Transverse colon (tissue), 4 donors: ENCODE results near the gene PGK2. TPM values are rescaled to one million over a fixed set of nuclear protein-coding genes. Genes with fewer than 3 reads are reported as not detected.

ENCODE experiments used
- DNase-seq: peaks from one replicate; pipeline ENCODE4 v3.0.0-alpha.2; 2019
- H3K27ac ChIP-seq, 4 donors: fragments of 200-600 bp; sonication (generic); 2 replicates each; pipeline ENCODE4 v1.5.1; 2016 to 2018; ENCODE audit warnings: inconsistent platforms in 4 of 4
- H3K27me3 ChIP-seq: fragments of 200-600 bp; sonication (generic); 2 replicates; pipeline ENCODE4 v1.5.1; 2017; ENCODE audit warnings: inconsistent platforms
- H3K36me3 ChIP-seq, 4 donors: fragments of 200-600 bp; sonication (generic); 2 replicates each; pipeline ENCODE4 v1.5.1; 2017 to 2019; ENCODE audit warnings: inconsistent platforms in 4 of 4
- H3K4me1 ChIP-seq, 4 donors: fragments of 200-600 bp; sonication (generic); 2 replicates each; pipeline ENCODE4 v1.5.1; 2017 to 2020; ENCODE audit warnings: inconsistent platforms in 4 of 4
- H3K4me3 ChIP-seq, 4 donors: fragments of 200-600 bp; sonication (generic); 1 replicate in 1 of 4; 2 replicates in 3 of 4; pipeline versions ENCODE4 v1.5.1 to v1.6.1; 2017 to 2019; ENCODE audit warnings: inconsistent platforms in 4 of 4
- H3K9me3 ChIP-seq, 2 donors: fragments of 200-600 bp; sonication (generic); 2 replicates each; pipeline ENCODE4 v1.5.1; 2017 to 2019; ENCODE audit warnings: inconsistent platforms in 2 of 2
- EP300 ChIP-seq: sonication (generic); formaldehyde crosslinking; IDR thresholded peaks from one replicate; pipeline ENCODE4 v1.6.1; 2017; ENCODE audit warnings: antibody characterized with exemption, low read depth
- POLR2A ChIP-seq: fragments of 450-650 bp; IDR thresholded peaks from one replicate; pipeline ENCODE4 v1.6.1; 2016; ENCODE audit warnings: antibody characterized with exemption, mild to moderate bottlenecking, moderate library complexity
- POLR2AphosphoS5 ChIP-seq, 3 donors: sonication (generic); formaldehyde crosslinking; IDR thresholded peaks; one replicate each; pipeline ENCODE4 v1.6.1; 2016; ENCODE audit warnings: antibody characterized with exemption in 3 of 3
- WGBS, 2 donors: methylation state at CpG; one replicate each; pipeline ENCODE4 v1.1.5; 2018; ENCODE audit warnings: low coverage in 1 of 2; 5-methylcytosine and 5-hydroxymethylcytosine counted together
- in situ Hi-C, 4 donors: fragments of 200-750 bp; cut with MboI; loops; one replicate each; pipeline versions ENCODE4 v1.15.0 to v1.15.1; 2017; ENCODE audit warnings: low sequenced_read_pairs in 3 of 4, low pct_ligation_motif_present in 1 of 4, low pct_unique_long_range_greater_than_20kb in 1 of 4
- intact Hi-C: fragments of 100-400 bp; cut with DNase I; formaldehyde crosslinking; loops from one replicate; pipeline ENCODE4 v1.15.1; 2023; ENCODE audit warnings: low total_unique reads
- total RNA-seq, 4 donors: library from RNA; depleted of rRNA; stranded (reverse); fragments of >200 nt; gene quantifications; one replicate each; pipeline ENCODE4 v1.1.0, GENCODE V29; 2016
- TF ChIP-seq, protein P1 (sequence below), 5 experiments: fragments of 200-600 bp in 3 of 5; fragments of 450-650 bp in 2 of 5; sonication (generic) in 3 of 5; IDR thresholded peaks; 1 replicate in 2 of 5; 2 replicates in 3 of 5; pipeline ENCODE4 v1.5.1; 2016 to 2017; ENCODE audit warnings: antibody characterized with exemption in 5 of 5, inconsistent platforms in 3 of 5, mild to moderate bottlenecking in 2 of 5, moderate library complexity in 1 of 5

The PGK2 gene
- total RNA-seq, 4 donors from 2014 or later = not detected

DNA sequence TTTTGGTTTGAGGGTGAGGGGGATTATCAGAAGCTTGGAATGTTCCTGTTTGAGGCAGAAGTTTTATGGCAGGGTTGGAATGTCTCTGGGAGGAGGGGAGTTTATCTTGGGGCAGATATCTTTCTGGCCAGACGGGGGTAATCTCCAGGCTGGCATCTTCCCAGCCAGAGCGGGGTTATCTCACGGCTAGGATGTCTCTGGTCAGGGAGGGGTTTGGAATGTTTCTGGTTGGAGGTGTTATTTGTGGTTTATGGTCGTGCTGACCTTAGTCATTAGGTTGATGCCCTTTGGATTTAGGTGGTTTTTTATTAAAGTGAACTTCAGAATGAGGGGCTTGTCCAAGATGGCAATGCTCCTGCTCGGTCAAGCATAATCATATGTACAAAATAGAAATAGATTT, 14.8 kb downstream of the PGK2 start:
- TF ChIP-seq POLR2A (no peak), EP300 (no peak), POLR2AphosphoS5 (IDR thresholded peaks at IDR 0.05) (no peak)
- TF ChIP-seq, protein P1, sequence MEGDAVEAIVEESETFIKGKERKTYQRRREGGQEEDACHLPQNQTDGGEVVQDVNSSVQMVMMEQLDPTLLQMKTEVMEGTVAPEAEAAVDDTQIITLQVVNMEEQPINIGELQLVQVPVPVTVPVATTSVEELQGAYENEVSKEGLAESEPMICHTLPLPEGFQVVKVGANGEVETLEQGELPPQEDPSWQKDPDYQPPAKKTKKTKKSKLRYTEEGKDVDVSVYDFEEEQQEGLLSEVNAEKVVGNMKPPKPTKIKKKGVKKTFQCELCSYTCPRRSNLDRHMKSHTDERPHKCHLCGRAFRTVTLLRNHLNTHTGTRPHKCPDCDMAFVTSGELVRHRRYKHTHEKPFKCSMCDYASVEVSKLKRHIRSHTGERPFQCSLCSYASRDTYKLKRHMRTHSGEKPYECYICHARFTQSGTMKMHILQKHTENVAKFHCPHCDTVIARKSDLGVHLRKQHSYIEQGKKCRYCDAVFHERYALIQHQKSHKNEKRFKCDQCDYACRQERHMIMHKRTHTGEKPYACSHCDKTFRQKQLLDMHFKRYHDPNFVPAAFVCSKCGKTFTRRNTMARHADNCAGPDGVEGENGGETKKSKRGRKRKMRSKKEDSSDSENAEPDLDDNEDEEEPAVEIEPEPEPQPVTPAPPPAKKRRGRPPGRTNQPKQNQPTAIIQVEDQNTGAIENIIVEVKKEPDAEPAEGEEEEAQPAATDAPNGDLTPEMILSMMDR (IDR thresholded peaks at IDR 0.05) = no peak
- Histone ChIP-seq H3K4me1 (no peaks in the 10 kb centered on the region), H3K27me3 (no peaks in the 10 kb centered on the region), H3K9me3 (no peaks in the 10 kb centered on the region), H3K4me3 (no peak overlapping the region), H3K36me3 (no peaks in the 10 kb centered on the region), H3K27ac (no peak overlapping the region)
- intact Hi-C loops (no loop called here), in situ Hi-C loops (no loop called here)
- 42 to 51% methylated on average over 2 to 5 of the region's 5 CpGs for WGBS, 2 donors
- no peak for DNase-seq

- no peak overlapping the region for H3K27ac ChIP-seq
- H3K27me3 ChIP-seq = no peaks in the 10 kb centered on the region
- in situ Hi-C loops (no loop called here), intact Hi-C loops (no loop called here)
- H3K36me3 ChIP-seq = no peaks in the 10 kb centered on the region
- no peaks in the 10 kb centered on the region for H3K9me3 ChIP-seq
- no peak for TF ChIP-seq POLR2AphosphoS5 (IDR thresholded peaks at IDR 0.05)
- no peak for DNase-seq
- 57 to 76% methylated on average over 2 of the region's 2 CpGs for WGBS, 2 donors
- H3K4me1 ChIP-seq = no peaks in the 10 kb centered on the region
- H3K4me3 ChIP-seq = no peak overlapping the region
Measured at GRCh38 chr6:49766762-49767161, 20.3 kb downstream of the PGK2 start.

- H3K27ac ChIP-seq = no peak overlapping the region
- intact Hi-C loops (no loop called here), in situ Hi-C loops (no loop called here)
- no peak for TF ChIP-seq POLR2AphosphoS5 (IDR thresholded peaks at IDR 0.05)
- TF ChIP-seq, protein P1 (IDR thresholded peaks at IDR 0.05) = no peak
- no peak for TF ChIP-seq EP300
- no peak for TF ChIP-seq POLR2A
- no peaks in the 10 kb centered on the region for H3K9me3 ChIP-seq
- no peak overlapping the region for H3K4me3 ChIP-seq
- 40 to 46% methylated on average over 2 of the region's 2 CpGs for WGBS, 2 donors
- DNase-seq = no peak
- H3K4me1 ChIP-seq = no peaks in the 10 kb centered on the region
- no peaks in the 10 kb centered on the region for H3K36me3 ChIP-seq
- no peaks in the 10 kb centered on the region for H3K27me3 ChIP-seq
Measured at GRCh38 chr6:49764571-49765236, 22.4 kb downstream of the PGK2 start.

GRCh38 chr6:49744259-49744658, 42.8 kb downstream of the PGK2 start, which contains the start of gene CRISP3:
Gene CRISP3 (minus strand): TSS chr6:49744388. CDS start chr6:49744367, 21 bp downstream.
- intact Hi-C loops = no loop called here
- TF ChIP-seq POLR2A (no peak), EP300 (no peak), POLR2AphosphoS5 (IDR thresholded peaks at IDR 0.05) (no peak)
- no peak for DNase-seq
- Histone ChIP-seq H3K27ac (no peak within 1 kb of the TSS), H3K27me3 (no peaks in the 10 kb centered on the region), H3K9me3 (no peaks in the 10 kb centered on the region), H3K4me3 (no peak within 1 kb of the TSS), H3K4me1 (no peaks in the 10 kb centered on the region), H3K36me3 (no peaks in the 10 kb centered on the region)
- in situ Hi-C loops = no loop called here
- 20 to 27% methylated on average over 1 of the region's 1 CpG for WGBS, 2 donors

DNA sequence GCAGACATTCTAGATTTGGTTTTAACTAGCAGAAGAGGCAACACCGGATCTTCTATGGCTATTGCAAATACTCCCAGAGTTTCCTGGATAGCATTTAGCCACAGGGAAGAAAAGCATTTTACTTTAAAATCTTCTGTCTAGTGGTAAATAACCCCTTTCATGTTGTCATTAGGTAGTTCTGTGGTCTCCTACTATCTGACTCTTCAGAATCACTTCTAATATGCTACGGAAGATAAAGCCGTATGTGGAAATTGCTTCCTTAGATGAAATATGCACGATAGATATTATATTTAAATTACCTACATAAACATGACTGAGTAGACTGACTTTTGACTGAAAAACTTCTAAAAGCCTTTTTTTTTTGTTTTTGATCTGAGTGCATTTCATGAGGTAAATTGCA, 43.7 kb downstream of the PGK2 start:
- no peaks in the 10 kb centered on the region for H3K9me3 ChIP-seq
- 87 to 92% methylated on average over 4 of the region's 4 CpGs for WGBS, 2 donors
- no peaks in the 10 kb centered on the region for H3K4me1 ChIP-seq
- TF ChIP-seq EP300 (no peak), POLR2A (no peak), POLR2AphosphoS5 (IDR thresholded peaks at IDR 0.05) (no peak)
- TF ChIP-seq, protein P1 (IDR thresholded peaks at IDR 0.05) = no peak
- H3K36me3 ChIP-seq = no peaks in the 10 kb centered on the region
- DNase-seq = no peak
- no peak overlapping the region for H3K27ac ChIP-seq
- intact Hi-C loops (no loop called here), in situ Hi-C loops (no loop called here)
- no peak overlapping the region for H3K4me3 ChIP-seq
- no peaks in the 10 kb centered on the region for H3K27me3 ChIP-seq
